ENCODE measurements around the gene PCDHGB5.
"Not testable (repeated sequence)": the region's sequence is repeated elsewhere in the genome, so short reads cannot be mapped to it uniquely, and the experiment has no call there.

PCDHGB5 gene

DNA sequence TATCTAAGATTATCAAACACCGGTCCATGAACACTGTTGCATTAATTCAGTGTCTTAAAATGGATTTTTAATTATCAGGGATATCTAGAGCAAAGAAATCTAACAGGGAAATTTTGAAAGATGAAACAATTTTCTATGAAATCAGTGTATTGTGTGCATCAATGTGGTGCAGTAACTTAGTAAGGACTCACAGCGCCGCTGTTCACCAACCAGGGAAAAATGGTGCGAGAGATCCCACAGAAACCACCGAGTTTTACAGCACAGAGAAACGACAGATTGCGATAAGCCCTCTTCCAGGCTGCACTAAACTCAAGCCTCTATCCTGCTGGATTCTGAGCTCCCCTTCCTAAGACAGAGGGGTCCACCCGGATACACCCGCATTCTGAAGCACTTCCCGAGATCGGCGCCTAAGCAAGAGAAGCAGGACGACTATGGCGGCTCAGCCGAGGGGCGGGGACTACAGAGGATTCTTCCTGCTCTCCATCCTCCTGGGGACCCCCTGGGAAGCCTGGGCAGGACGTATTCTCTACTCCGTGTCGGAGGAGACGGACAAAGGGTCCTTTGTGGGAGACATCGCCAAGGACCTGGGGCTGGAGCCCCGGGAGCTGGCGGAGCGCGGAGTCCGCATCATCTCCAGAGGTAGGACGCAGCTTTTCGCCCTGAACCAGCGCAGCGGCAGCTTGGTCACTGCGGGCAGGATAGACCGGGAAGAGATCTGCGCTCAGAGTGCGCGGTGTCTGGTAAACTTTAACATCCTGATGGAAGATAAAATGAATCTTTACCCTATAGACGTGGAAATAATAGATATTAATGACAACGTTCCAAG, 15.1 kb upstream of the PCDHGB5 start, which contains the start of gene PCDHGA7:
TSS of gene PCDHGA7 (plus strand) at position 274 of the 826 bp plus-strand sequence. CDS start at position 432, 158 bp downstream.
- DNase-seq, result no peak

DNA sequence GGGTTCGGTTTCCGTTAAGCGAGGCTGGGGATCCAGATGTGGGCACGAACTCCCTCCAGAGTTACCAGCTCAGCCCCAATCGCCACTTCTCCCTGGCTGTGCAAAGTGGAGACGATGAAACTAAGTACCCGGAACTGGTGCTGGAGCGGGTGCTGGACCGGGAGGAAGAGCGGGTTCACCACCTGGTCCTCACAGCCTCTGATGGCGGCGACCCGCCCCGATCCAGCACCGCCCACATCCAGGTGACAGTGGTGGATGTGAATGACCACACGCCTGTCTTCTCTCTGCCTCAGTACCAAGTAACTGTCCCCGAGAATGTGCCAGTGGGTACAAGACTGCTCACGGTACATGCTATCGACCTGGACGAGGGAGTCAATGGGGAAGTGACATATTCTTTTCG, 14.4 kb upstream of the PCDHGB5 start:
- no peak for DNase-seq

DNA sequence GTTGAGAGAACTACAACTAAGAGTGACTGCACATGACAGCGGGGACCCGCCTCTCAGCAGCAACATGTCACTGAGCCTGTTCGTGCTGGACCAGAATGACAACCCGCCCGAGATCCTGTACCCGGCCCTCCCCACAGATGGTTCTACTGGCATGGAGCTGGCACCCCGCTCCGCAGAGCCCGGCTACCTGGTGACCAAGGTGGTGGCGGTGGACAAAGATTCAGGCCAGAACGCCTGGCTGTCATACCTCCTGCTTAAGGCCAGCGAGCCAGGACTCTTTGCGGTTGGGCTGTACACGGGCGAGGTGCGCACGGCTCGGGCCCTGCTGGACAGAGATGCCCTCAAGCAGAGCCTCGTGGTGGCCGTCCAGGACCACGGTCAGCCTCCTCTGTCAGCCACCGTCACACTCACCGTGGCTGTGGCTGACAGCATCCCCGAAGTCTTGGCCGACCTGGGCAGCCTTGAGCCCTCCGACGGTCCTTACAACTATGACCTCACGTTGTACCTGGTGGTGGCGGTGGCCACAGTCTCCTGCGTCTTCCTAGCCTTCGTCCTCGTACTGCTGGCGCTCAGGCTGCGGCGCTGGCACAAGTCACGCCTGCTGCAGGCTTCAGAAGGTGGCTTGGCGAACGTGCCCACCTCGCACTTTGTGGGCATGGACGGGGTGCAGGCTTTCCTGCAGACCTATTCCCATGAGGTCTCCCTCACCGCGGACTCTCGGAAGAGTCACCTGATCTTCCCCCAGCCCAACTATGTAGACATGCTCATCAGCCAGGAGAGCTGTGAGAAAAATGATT, 13.1 kb upstream of the PCDHGB5 start:
- DNase-seq, result no peak

DNA sequence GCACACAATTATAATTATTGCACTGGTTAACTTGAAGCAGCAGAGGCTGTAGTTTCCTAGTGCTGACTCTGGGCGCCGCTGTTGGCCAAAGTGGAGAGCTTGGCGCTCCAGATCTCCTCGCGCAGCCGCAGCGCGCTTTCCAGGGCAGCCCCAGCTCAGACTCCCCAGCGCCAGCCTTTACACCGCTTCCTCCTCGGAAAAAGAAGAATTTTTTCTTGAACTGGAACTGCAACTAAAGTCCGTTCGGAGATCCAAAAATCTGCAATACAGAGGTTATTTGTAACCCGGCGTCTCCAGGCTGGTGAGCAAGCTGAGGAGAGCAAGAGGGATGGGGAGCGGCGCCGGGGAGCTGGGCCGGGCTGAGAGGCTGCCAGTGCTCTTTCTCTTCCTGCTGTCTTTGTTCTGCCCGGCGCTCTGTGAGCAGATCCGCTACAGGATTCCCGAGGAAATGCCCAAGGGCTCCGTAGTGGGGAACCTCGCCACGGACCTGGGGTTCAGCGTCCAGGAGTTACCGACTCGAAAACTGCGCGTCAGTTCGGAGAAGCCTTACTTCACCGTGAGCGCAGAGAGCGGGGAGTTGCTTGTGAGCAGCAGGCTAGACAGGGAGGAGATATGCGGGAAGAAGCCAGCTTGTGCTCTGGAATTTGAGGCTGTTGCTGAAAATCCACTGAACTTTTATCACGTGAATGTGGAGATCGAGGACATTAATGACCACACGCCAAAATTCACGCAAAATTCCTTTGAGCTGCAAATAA, 10.0 kb upstream of the PCDHGB5 start, which contains the start of gene PCDHGB4:
TSS of gene PCDHGB4 (plus strand) at position 142 of the 755 bp plus-strand sequence. CDS start at position 329, 187 bp downstream.
- not testable (repeated sequence) for DNase-seq

DNA sequence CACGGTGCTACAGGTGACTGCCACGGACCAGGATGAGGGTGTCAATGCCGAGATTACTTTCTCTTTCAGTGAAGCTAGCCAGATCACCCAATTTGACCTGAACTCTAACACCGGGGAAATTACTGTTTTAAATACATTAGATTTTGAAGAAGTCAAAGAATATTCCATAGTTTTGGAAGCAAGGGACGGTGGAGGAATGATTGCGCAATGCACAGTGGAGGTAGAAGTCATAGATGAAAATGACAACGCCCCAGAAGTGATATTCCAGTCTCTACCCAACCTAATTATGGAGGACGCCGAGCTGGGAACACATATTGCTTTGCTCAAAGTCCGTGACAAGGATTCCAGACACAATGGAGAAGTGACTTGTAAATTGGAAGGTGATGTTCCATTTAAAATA, 9.1 kb upstream of the PCDHGB5 start:
- no peak for DNase-seq

DNA sequence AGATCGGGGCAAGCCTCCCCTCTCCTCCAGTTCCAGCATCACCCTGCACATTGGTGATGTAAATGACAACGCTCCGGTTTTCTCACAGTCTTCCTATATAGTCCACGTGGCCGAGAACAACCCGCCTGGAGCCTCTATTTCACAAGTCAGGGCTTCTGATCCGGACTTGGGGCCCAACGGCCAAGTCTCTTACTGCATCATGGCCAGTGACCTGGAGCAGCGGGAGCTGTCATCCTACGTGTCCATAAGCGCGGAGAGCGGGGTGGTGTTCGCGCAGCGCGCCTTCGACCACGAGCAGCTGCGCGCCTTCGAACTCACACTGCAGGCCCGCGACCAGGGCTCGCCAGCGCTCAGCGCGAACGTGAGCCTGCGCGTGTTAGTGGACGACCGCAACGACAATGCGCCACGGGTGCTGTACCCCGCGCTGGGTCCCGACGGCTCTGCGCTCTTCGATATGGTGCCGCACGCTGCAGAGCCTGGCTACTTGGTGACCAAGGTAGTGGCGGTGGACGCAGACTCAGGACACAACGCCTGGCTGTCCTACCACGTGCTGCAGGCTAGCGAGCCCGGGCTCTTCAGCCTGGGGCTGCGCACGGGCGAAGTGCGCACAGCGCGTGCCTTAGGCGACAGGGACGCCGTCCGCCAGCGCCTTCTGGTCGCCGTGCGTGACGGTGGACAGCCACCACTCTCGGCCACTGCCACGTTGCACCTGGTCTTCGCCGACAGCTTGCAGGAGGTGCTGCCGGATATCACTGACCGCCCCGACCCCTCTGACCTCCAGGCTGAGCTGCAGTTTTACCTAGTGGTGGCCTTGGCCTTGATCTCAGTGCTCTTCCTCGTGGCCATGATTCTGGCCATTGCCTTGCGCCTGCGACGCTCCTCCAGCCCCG, 8.3 kb upstream of the PCDHGB5 start:
- DNase-seq, result no peak

DNA sequence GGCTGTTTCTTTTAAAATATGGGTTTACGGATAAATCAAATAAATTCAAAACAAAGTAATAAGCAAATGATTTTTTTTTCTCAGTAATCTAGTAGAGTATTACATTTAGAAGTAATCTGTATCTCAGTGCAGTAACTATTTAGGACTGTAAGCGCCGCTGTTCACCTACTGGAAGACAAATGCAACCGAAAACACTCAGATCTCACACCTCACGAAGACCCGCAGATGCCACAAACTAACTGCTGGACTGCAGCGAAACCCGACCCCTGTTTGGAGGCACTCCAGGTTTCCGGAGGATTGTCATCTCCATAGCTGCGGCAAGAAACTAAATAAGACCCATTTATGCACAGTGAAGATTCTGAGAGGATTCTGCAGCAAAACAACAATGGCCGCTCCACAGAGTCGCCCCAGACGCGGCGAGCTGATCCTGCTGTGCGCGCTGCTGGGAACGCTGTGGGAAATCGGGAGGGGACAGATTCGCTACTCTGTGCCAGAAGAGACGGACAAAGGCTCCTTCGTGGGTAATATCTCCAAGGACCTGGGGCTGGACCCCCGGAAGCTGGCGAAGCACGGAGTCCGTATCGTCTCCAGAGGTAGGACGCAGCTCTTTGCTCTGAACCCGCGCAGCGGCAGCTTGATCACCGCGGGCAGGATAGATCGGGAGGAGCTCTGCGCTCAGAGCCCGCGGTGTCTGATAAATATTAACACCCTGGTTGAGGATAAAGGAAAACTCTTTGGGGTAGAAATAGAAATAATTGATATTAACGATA, 5.1 kb upstream of the PCDHGB5 start, which contains the start of gene PCDHGA8:
TSS of gene PCDHGA8 (plus strand) at position 205 of the 770 bp plus-strand sequence. CDS start at position 386, 181 bp downstream.
- no peak for DNase-seq

DNA sequence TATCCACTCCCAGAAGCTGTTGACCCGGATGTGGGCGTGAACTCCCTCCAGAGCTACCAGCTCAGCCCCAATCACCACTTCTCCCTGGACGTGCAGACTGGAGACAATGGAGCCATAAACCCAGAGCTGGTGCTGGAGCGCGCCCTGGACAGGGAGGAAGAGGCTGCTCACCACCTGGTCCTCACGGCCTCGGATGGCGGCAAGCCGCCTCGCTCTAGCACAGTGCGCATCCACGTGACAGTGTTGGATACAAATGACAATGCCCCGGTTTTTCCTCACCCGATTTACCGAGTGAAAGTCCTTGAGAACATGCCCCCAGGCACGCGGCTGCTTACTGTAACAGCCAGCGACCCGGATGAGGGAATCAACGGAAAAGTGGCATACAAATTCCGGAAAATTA, 4.5 kb upstream of the PCDHGB5 start:
- DNase-seq, result no peak

DNA sequence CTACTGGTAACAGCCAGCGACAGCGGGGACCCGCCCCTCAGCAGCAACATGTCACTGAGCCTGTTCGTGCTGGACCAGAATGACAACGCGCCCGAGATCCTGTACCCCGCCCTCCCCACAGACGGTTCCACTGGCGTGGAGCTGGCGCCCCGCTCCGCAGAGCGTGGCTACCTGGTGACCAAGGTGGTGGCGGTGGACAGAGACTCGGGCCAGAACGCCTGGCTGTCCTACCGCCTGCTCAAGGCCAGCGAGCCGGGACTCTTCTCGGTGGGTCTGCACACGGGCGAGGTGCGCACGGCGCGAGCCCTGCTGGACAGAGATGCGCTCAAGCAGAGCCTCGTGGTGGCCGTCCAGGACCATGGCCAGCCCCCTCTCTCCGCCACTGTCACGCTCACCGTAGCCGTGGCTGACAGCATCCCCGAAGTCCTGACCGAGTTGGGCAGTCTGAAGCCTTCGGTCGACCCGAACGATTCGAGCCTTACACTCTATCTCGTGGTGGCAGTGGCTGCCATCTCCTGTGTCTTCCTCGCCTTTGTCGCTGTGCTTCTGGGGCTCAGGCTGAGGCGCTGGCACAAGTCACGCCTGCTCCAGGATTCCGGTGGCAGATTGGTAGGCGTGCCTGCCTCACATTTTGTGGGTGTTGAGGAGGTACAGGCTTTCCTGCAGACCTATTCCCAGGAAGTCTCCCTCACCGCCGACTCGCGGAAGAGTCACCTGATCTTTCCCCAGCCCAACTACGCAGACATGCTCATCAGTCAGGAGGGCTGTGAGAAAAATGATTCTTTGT, 3.2 kb upstream of the PCDHGB5 start:
- not testable (repeated sequence) for DNase-seq

DNA sequence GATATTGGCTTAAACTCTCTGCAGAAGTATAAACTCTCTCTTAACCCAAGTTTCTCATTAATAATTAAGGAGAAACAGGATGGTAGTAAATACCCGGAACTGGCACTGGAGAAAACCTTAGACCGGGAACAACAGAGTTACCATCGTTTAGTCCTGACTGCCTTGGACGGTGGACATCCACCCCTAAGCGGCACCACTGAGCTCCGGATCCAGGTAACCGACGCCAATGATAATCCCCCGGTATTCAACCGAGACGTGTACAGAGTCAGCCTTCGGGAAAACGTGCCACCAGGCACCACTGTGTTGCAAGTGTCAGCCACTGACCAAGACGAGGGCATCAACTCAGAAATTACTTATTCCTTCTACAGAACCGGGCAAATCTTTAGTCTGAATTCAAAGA, 861 bp downstream of the PCDHGB5 start:
- no peak for DNase-seq

DNA sequence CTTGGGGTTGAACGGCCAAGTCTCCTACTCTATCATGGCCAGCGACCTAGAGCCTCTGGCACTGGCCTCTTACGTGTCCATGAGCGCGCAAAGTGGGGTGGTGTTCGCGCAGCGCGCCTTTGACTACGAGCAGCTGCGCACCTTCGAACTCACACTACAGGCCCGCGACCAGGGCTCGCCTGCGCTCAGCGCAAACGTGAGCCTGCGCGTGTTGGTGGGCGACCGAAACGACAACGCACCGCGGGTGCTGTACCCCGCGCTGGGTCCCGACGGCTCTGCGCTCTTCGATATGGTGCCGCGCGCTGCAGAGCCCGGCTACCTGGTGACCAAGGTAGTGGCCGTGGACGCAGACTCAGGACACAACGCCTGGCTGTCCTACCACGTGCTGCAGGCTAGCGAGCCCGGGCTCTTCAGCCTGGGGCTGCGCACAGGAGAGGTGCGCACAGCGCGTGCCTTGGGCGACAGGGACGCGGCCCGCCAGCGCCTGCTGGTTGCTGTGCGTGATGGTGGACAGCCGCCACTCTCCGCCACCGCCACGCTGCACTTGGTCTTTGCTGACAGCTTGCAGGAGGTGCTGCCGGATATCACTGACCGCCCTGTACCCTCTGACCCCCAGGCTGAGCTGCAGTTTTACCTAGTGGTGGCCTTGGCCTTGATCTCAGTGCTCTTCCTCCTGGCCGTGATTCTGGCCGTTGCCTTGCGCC, 2.0 kb downstream of the PCDHGB5 start:
- DNase-seq, result no peak

DNA sequence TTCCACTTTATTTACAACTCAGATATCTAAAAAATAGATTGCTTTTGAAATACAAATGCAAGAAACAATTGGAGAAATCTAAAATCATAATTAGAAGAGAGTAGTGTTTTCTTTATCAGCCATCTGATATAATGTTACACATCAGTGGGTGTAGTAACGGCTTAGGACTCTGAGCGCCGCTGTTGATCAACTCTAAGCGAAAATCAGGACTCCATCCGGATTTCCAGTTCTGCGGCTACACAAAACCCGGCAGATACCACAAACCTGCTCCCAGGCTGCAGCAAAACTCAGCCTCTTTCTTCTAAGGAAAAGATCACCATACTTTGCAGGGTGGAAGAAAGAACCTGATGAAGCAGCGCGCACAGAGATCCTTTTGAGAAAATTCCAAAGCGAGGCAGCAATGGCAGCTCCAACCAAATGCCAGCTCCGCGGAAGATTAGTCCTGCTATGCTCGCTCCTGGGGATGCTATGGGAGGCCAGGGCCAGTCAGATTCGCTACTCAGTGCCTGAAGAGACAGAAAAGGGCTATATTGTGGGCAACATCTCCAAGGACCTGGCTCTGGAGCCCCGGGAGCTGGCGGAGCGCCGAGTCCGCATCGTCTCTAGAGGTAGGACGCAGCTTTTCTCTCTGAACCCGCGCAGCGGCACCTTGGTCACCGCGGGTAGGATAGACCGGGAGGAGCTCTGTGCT, 5.0 kb downstream of the PCDHGB5 start, which contains the start of gene PCDHGA9:
TSS of gene PCDHGA9 (plus strand) at position 226 of the 691 bp plus-strand sequence. CDS start at position 401, 175 bp downstream.
- peak; percentile 49 for DNase-seq

DNA sequence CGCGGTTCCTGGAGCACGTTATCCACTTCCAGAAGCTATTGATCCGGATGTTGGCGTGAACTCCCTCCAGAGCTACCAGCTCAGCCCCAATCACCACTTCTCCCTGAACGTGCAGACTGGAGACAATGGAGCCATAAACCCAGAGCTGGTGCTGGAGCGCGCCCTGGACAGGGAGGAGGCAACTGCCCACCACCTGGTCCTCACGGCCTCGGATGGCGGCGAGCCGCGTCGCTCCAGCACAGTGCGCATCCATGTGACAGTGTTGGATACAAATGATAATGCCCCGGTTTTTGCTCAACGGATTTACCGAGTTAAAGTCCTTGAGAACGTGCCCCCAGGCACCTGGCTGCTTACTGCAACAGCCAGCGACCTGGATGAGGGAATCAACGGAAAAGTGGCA, 5.6 kb downstream of the PCDHGB5 start:
- DNase-seq, result no peak

DNA sequence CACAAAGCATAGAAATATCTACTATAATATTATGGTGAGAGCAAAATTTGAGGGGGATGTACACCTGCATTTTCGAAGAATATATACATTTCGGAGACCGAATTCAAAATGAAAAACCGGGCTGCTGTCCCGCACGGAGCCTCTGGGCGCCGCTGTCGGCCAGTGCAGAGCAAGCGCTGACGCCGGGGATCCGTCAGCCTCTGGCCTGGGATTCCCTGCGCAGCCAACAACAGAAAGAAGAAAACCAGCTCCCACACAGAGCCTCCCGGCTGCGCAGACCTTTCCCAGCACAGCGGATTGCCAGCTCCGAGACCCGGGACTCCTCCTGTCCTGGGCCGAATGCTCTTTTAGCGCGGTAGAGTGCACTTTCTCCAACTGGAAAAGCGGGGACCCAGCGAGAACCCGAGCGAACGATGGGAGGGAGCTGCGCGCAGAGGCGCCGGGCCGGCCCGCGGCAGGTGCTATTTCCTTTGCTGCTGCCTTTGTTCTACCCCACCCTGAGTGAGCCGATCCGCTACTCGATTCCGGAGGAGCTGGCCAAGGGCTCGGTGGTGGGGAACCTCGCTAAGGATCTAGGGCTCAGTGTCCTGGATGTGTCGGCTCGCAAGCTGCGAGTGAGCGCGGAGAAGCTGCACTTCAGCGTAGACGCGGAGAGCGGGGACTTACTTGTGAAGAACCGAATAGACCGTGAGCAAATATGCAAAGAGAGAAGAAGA, 10.2 kb downstream of the PCDHGB5 start, which contains the start of gene PCDHGB6:
TSS of gene PCDHGB6 (plus strand) at position 232 of the 716 bp plus-strand sequence. CDS start at position 414, 182 bp downstream.
- DNase-seq, result not testable (repeated sequence)

DNA sequence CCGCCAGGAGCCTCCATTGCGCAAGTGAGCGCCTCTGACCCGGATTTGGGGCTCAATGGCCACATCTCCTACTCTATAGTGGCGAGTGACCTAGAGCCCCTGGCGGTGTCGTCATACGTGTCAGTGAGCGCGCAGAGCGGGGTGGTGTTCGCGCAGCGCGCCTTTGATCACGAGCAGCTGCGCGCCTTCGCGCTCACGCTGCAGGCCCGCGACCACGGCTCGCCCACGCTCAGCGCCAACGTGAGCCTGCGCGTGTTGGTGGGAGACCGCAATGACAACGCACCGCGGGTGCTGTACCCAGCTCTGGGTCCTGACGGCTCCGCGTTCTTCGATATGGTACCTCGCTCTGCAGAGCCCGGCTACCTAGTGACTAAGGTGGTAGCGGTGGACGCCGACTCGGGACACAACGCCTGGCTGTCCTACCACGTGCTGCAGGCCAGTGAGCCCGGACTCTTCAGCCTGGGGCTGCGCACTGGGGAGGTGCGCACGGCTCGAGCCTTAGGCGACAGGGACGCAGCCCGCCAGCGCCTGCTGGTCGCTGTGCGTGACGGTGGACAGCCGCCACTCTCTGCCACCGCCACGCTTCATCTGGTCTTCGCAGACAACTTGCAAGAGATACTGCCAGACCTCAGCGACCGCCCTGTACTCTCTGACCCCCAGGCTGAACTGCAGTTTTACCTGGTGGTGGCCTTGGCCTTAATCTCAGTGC, 12.0 kb downstream of the PCDHGB5 start:
- DNase-seq, result no peak

DNA sequence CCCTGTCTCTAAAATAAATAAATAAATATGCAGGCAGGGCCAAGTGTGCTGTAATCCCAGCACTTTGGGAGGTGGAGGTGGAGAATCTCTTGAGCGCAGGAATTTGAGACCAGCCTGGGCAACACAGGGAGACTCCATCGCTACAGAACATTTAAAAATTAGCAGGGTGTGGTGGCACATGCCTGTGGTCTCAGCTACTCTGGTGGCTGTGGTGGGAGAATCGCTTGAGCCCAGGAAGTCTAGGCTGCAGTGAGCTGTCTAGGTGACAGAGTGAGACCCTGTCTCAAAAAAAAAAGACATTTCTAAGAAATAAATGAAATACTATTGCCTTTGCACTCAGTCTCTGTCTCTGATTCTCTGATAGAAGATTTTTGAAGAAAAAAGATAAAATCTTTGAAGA, 13.8 kb downstream of the PCDHGB5 start:
- no peak for DNase-seq

DNA sequence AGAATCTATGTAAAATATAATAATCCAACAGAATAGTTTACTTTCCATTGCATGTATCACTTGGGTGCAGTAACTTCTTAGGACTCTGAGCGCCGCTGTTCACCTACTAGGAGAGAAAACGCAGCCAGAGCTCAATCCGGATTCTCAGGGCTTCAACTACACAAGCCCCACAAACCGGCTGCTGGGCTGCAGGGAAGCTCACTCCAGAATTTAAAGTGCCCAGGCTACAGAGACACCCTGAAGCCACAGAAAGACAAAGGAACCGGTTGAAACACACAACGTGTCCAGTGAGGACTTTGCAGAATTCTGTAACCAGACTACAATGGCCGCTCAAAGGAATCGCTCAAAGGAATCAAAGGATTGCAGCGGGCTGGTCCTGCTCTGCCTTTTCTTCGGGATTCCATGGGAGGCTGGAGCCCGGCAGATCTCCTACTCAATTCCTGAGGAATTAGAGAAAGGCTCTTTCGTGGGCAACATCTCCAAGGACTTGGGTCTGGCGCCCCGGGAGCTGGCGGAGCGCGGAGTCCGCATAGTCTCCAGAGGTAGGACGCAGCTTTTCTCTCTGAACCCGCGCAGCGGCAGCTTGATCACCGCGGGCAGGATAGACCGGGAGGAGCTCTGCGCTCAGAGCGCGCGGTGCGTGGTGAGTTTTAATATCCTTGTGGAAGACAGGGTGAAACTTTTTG, 15.2 kb downstream of the PCDHGB5 start, which contains the start of gene PCDHGA10:
TSS of gene PCDHGA10 (plus strand) at position 134 of the 686 bp plus-strand sequence. CDS start at position 323, 189 bp downstream.
- DNase-seq, result peak; percentile 70
